Measurements from ENCODE around the gene PTPRN.
"Not testable (repeated sequence)": the region's sequence is repeated elsewhere in the genome, so short reads cannot be mapped to it uniquely, and the experiment has no call there.

Gene PTPRN

GRCh38 chr2:219289195-219289536, 20.0 kb downstream of the PTPRN start:
- no peaks in the 10 kb centered on the region for H3K79me2 ChIP-seq (ENCODE audit: insufficient read depth, low read depth)
- no peaks in the 10 kb centered on the region for H4K20me1 ChIP-seq (ENCODE audit: insufficient read depth)
- H3K4me2 ChIP-seq: no peak overlapping the region
- no peak overlapping the region for H3K4me3 ChIP-seq (IDR thresholded peaks at IDR 0.05; ENCODE audit: insufficient read depth, low read depth, low read length)
- no peaks in the 10 kb centered on the region for H3K4me1 ChIP-seq (ENCODE audit: low read depth, poor library complexity, severe bottlenecking)
- H3K9ac ChIP-seq: no peak overlapping the region
- H3K27ac ChIP-seq: no peak overlapping the region
- H2AFZ ChIP-seq (ENCODE audit: low read depth): no peak overlapping the region
- H3K36me3 ChIP-seq (ENCODE audit: insufficient read depth): no peaks in the 10 kb centered on the region
- peaks cover 9% of the 10 kb centered on the region; the same call in 1 of the 2 replicates for H3K27me3 ChIP-seq (ENCODE audit: insufficient read depth, low read depth)
- no peak for TF ChIP-seq CTCF (conservative IDR thresholded peaks at IDR 0.05; ENCODE audit: low read depth, low read length)

GRCh38 chr2:219287580-219288265, 21.5 kb downstream of the PTPRN start:
- no peak overlapping the region for H3K9ac ChIP-seq
- H2AFZ ChIP-seq (ENCODE audit: low read depth): no peak overlapping the region
- no peaks in the 10 kb centered on the region for H3K4me1 ChIP-seq (ENCODE audit: low read depth, poor library complexity, severe bottlenecking)
- H3K27ac ChIP-seq: no peak overlapping the region
- H3K4me2 ChIP-seq: no peak overlapping the region
- H3K36me3 ChIP-seq (ENCODE audit: insufficient read depth): no peaks in the 10 kb centered on the region
- no peaks in the 10 kb centered on the region for H4K20me1 ChIP-seq (ENCODE audit: insufficient read depth)
- no peaks in the 10 kb centered on the region for H3K79me2 ChIP-seq (ENCODE audit: insufficient read depth, low read depth)
- TF ChIP-seq CTCF (conservative IDR thresholded peaks at IDR 0.05; ENCODE audit: low read depth, low read length): no peak
- no peak overlapping the region for H3K4me3 ChIP-seq (IDR thresholded peaks at IDR 0.05; ENCODE audit: insufficient read depth, low read depth, low read length)
- H3K27me3 ChIP-seq (ENCODE audit: insufficient read depth, low read depth): peaks cover 8% of the 10 kb centered on the region; the same call in 1 of the 2 replicates

GRCh38 chr2:219287116-219287440, 22.1 kb downstream of the PTPRN start:
- H3K4me1 ChIP-seq (ENCODE audit: low read depth, poor library complexity, severe bottlenecking): not testable (repeated sequence)

GRCh38 chr2:219286436-219287115, 22.6 kb downstream of the PTPRN start:
- no peaks in the 10 kb centered on the region for H3K4me1 ChIP-seq (ENCODE audit: low read depth, poor library complexity, severe bottlenecking)
- H2AFZ ChIP-seq (ENCODE audit: low read depth): no peak overlapping the region
- no peak overlapping the region for H3K4me3 ChIP-seq (IDR thresholded peaks at IDR 0.05; ENCODE audit: insufficient read depth, low read depth, low read length)
- no peaks in the 10 kb centered on the region for H3K79me2 ChIP-seq (ENCODE audit: insufficient read depth, low read depth)
- peaks cover 6% of the 10 kb centered on the region; the same call in 1 of the 2 replicates for H3K27me3 ChIP-seq (ENCODE audit: insufficient read depth, low read depth)
- no peaks in the 10 kb centered on the region for H3K36me3 ChIP-seq (ENCODE audit: insufficient read depth)
- H3K27ac ChIP-seq: no peak overlapping the region
- H3K4me2 ChIP-seq: no peak overlapping the region
- no peak for TF ChIP-seq CTCF (conservative IDR thresholded peaks at IDR 0.05; ENCODE audit: low read depth, low read length)
- H4K20me1 ChIP-seq (ENCODE audit: insufficient read depth): no peaks in the 10 kb centered on the region
- no peak overlapping the region for H3K9ac ChIP-seq

More at GRCh38 chr2:219287116-219287440, 22.1 kb downstream of the PTPRN start:
- not testable (repeated sequence) for H3K36me3 ChIP-seq (ENCODE audit: insufficient read depth); H3K4me2 ChIP-seq; H3K4me3 ChIP-seq (IDR thresholded peaks at IDR 0.05; ENCODE audit: insufficient read depth, low read depth, low read length); H2AFZ ChIP-seq (ENCODE audit: low read depth); H3K27me3 ChIP-seq (ENCODE audit: insufficient read depth, low read depth); H3K9ac ChIP-seq; H4K20me1 ChIP-seq (ENCODE audit: insufficient read depth); H3K79me2 ChIP-seq (ENCODE audit: insufficient read depth, low read depth); H3K27ac ChIP-seq

- no peaks in the 10 kb centered on the region for H3K4me1 ChIP-seq (ENCODE audit: low read depth, poor library complexity, severe bottlenecking)
- H3K36me3 ChIP-seq (ENCODE audit: insufficient read depth): no peaks in the 10 kb centered on the region
- TF ChIP-seq CTCF (conservative IDR thresholded peaks at IDR 0.05; ENCODE audit: low read depth, low read length): no peak
- H3K4me3 ChIP-seq (IDR thresholded peaks at IDR 0.05; ENCODE audit: insufficient read depth, low read depth, low read length): no peak overlapping the region
- H2AFZ ChIP-seq (ENCODE audit: low read depth): no peak overlapping the region
- no peak overlapping the region for H3K9ac ChIP-seq
- no peaks in the 10 kb centered on the region for H4K20me1 ChIP-seq (ENCODE audit: insufficient read depth)
- H3K79me2 ChIP-seq (ENCODE audit: insufficient read depth, low read depth): no peaks in the 10 kb centered on the region
- peaks cover 3% of the 10 kb centered on the region; the same call in 1 of the 2 replicates for H3K27me3 ChIP-seq (ENCODE audit: insufficient read depth, low read depth)
- no peak overlapping the region for H3K4me2 ChIP-seq
- no peak overlapping the region for H3K27ac ChIP-seq
Measured at GRCh38 chr2:219285894-219286425, 23.2 kb downstream of the PTPRN start.

Data from KMS-11 (cell line).